Germinal center (tissue), 1 donor: ENCODE data around the gene LCP2.
A peak's percentile ranks its signal among the peaks of the same experiment; 100 is the strongest.

Source experiments
- DNase-seq: peaks from one replicate; pipeline ENCODE4 v3.0.0; 2012; ENCODE audit warnings: mixed read lengths, low spot score

Gene LCP2

DNA sequence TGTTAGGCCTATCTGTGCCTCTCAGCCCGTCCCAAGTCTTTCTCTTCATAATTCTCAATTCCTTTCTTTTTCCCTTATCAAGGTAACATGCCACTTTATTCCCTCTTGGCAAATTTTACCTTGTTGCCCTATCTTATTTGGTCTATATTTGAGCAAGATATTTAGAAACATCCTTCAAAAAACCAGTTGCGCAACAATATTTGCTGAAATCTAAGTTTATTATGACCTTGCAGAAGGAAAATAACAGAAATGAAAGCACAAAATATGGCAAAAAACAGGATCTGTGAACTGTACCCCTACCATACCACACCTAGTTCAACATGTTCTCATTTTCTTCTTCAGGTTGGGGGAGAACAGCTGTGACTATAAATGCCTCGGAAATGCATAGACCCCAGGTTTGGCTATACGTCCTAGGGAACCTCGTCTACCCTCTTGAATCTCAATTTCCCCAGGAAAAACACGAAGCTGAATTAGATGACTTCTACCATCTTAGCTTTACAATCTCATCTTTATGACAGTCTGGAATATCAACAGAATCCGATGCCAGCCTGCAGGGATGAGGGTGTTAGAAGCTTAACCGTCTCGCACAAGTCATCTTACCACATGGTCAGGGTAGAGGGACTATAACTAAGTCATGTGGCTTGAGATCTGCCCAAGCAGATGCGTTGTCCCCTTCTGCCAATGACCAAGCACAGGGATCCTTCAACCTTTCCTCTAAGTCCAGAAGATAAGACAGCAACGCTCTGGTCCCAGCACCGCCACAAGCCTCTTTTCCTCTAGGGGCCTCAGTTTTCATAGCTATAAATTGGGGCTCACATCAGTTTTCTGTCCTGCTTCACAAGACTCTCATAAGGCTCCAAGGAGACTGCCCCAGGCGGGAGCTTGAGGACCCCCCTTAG lies 1.3 kb downstream of the LCP2 start:
- DNase-seq = no peak

DNA sequence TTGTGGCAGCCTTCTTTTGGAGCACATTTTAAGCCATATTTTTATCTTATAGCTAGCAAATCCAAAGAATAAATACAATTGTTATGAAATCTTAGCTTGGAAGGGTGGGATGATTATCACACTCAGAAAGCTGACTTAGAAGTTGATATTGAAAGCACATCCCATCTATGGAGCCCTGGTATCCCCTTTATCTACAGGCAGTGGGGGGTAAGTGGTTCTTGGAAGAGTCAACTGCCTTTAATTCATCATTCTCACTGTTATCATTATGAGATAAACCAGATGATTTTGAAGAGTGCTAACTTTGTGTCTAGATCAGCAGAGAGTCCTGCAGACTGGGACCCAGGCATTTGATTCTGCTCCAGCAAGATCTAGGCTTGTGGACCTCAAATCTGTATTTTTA lies 3.0 kb downstream of the LCP2 start:
- no peak for DNase-seq

DNA sequence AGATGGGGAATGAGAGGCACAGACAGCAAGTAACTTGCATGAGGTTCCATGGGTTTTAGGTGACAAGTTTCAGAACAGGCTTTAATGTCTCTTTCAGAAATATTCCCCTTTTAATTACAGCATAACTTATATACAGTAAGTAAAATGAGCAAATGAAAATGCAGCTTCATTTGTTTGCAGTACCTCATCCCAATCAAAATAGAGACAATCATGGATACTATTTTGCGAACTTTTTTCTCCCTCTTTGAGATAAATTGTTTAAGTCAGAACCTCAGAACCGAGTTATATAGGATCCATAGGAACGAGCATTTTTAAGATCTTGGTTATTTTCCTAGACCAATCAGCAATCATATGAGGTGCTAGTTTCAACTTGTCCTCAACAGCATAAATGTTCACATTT lies 3.5 kb downstream of the LCP2 start:
- no peak for DNase-seq

DNA sequence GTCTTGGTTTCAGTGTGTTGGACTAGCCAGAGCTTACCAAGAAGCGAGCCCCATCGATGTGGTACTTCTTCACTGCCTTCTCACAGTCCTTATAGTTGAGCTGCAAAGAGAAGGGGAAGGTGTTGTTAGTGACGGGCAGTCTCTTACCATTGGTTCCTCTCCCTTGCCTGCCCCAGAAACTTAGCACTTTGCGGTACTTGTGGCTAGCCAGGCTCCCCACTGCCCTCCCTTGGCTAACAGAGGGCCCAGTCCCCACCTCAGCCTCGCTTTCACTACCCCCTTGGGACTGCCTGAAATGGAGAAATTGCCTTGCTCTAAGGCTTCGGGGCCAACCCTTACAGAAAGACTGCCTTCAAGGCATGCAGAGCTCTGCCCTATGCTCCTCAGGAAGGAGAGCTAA lies 4.3 kb downstream of the LCP2 start:
- DNase-seq = peak; percentile 42

DNA sequence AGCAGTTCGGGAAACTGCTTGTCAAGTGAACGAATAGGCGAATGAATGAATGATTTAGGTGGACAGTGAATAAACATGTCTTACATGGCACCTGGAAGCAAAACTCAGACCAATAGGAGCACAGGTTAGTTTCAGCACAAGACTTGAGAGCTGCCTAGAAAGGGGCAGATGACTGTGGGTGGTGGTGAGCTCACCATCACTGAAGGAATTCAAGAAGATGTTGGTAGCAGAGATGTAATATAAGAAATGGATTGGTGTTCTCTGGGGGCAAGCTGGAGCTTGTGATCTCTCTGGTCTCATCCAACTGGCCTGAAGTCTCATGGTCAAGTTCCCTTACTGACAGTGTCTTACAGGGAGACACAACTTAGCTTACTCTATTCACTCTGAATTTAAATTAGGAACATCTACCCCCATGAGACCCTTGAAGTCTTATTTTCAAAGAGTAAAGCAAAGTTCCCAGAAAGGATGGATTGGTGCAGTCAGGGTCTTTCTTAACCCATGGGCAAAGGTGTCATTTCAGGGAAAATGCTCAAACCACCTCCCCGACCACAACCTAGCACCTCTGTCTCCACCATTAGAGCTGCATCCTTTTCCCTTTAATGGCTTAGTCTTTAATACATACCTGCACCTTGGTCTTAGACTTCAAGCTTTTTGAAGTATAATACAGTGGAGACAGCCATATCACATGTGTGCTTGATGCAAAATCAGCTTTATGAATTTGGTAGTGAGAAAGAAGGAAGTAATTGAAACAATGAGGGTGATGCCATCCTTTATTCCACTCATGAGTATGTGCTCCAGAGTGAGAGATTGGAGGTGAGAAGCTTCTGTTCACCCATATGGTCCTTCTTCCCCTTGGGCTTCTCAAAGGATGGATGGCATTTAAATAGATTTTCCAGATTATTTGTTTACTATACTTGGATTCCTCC lies 5.1 kb downstream of the LCP2 start:
- DNase-seq = no peak

DNA sequence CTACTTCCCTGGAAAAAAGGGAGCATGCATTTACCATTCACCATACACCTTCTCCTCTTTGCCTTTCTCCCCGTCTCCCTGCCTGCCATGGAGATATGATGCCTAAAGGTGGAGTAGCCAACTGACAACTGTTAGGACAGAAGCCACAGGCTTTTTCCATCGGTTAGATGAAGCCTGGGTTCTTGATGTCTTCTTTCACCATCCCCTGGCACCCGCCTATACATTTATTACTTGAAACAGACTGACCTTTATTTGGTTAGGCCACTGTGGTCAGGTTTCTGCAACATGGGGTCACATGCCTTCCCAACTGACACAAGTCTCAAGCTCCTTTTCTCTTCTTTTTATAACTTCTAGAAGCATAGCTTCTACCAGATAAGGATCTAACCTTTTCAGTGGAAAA lies 7.1 kb downstream of the LCP2 start:
- DNase-seq = no peak

DNA sequence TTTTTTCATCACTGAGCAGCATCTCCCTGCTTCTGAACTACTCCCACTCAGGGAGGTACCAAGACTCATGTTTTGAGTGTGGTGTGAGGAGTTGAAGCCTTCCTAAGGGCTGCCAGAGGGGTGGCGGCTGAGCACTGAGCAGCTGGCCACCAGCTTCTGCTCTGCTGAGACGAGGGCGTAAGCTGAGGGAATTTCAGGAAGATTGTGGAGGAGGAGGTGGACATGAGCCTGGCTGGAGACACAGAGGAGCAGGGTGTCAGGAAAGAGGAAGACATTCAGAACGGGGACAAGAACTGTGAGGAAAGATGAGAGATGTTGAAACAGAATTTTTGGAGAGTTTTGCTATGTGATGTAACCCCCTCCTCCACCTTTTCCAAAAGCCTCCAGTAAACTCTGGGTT lies 7.8 kb downstream of the LCP2 start:
- DNase-seq = no peak

DNA sequence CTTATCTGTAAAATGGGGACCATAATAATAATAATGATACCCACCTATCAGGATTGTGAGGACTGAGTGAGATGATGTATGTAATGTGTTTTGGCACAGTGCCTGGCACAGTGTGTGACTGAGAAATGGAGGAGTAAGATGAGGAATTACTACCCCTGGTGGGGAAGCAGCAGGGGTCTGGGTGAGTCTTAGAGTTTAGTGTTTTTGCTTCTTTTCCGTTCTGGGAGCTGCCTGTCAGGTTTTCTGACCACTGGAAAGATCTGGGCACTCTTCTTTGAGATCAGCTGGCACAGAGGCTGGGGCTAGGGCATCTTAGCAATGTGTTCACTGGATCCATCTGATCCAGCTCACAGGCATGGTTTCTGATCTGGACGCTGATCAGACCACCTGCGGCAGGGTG lies 8.5 kb downstream of the LCP2 start:
- DNase-seq = no peak

DNA sequence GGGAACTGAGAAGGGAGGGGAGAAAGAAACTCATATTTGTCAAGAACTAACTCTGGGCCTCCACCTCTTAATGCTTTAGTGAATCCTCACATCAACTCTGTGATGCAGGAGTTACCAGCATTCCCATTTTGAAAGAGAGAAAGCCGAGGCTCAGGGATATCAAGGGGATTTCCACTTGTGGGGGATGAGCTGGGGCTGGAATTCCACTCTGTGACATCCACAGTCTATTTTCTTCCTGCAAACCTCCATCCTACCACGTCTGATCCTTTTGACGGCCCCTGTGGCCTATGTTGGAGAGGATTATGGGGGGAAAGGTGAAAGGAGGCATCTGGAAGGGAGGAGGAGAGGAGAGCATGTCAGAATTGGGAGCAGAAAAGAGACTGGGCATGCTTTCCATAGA lies 9.0 kb downstream of the LCP2 start:
- no peak for DNase-seq

DNA sequence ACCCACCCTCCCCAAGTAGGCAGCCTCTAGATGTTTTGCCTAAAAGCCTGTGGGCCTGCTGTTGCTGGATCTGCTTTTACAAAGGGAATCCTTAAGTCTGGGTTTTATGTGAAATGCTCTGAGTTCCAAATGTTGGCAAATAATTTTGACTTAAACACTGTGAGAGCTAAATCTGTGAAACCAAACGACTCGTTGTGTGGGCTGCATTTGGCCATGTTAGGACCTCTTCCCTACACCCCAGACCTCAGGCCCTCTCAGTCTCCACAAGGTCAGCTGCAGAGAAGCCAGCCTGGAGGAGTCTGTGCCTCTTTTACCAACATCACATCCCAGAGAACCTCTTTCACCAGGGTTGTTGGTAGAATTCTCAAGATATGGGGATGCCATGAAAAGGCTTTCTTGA lies 9.4 kb downstream of the LCP2 start:
- no peak for DNase-seq

DNA sequence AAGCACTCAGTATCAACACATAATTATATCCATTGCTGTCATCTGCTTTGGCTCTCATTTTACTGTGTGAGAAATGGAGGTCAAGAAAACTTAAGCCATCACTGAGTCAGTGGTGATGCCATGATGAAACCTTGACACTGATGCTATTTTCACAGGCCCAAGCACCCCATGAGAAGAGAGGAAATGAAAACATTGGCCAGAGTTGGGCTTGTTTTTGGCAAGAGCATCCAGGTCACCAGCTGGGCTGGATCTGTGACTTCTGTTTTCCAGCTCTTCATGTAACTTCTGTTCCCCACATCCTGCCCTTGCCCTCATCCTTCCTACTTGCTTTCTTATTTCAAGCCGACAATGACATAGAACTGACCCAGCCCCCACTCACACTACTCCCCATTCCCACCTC lies 10.0 kb downstream of the LCP2 start:
- DNase-seq = no peak

DNA sequence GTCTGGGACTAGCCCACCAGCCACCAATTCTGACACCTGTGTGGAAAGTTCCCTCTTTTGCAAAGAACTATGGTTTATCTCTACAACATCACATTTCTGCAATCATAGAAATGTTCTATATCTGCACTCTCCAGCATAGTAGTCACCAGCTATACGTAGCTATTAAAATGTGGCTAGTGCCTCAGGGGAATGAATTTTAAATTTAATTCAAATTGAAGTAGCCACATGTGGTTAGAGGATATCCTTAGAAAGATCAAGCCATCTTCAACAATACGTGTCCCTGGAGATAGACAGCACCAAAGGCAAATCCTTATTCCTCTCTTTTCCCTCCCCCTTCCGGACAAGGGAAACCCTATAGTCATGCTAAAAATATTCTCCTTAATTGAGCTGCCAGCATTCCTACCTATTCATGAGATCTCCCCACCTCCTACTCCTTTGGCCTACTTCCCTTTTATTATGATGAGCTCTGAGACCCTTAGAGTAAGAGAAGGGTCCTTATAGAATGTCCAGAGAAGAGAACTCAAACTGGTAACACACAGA lies 11.1 kb downstream of the LCP2 start:
- no peak for DNase-seq

DNA sequence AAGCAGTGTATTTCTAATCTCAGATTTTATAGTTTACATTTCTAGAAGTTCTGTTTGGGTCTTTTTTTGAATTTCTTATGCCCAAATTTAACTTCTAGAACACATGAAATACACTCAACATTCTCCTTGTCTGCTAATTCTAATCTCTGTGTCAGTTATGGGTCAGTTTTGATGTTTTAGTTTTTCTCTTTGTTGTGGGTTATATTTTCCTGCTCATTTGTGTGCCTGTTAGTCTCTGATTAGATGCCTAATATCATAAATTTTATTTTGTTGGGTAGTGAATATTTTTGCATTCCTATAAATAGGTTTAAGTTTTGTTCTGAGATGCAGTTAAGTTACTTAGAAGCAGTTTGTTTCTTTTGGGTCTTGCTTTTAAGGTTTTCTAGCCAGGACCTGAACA lies 12.4 kb downstream of the LCP2 start:
- DNase-seq = no peak

DNA sequence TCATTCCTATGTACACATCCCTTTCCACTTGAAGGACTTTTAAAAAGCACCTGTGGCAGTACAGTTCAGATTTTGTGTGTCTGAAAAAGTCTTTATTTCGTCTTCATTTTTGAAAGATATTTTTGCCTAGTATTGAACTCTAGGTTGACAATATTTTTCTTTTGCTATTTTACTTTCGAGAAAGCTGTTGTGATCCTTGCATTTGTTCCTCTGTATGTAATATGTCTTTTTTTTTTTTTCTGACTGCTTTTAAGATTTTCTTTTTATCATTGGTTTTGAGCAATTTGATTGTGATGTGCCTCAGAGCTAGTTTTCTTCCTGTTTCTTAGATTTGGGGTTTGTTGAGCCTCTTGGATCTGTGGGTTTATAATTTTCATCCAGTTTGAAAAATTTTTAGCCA lies 13.3 kb downstream of the LCP2 start:
- no peak for DNase-seq

DNA sequence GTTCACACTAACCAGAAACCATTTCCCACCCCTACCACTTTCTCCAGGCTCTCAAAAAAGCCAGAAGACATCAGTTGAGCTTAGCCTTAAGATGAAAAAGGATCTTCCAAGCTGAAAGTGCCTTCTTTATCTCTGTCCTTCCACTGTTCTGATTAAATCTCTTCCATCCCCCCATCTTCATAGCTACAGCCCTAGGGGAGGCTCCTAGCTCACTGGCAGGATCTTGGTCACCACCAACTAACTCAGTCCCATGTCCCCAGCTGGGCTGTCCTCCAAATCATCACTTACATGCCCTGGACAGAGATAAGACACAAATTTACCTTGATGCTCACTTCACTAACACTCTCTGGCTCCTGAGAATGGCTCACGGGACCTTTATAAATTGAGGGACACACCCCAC lies 14.3 kb downstream of the LCP2 start:
- DNase-seq = no peak

DNA sequence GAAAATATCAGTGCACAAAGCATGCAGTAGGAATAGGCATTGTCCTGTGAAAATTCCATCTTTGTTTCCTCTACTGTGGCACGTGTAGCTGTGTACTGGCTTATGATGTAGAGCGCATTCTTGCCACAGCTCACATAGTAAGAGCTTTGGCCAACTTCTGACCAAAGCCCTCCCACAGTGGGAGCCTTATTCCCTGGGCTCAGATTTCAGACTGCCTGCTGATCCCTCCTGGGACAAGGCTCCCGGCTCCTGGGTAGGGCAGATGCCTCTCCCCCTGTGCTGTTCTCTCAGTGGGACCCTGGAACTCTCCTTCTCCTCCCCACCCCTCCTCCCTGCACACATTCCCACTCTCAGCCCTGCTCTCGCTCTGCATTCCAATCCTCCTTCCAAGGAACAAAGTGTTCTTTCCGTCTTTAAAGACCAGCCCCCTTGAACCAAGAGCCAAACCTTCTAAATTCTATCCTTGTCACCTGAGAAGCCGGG lies 17.5 kb downstream of the LCP2 start:
- no peak for DNase-seq

DNA sequence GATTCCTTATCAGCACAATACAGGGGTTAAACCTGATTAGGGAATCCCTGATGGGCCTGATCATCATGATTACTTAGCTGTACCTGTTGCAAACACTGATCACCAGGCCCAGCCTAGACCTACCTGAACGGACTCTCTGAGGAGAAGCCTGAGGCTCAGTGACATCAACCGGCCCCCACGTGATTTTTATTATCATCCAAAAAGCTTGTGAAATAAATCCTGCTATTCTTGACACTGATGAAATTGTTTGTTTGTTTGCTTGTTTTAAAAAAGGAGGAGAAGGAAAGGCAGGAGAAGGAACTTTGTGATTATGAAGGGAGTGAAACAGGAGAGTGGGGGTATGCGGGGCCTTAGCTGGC lies 18.1 kb downstream of the LCP2 start:
- no peak for DNase-seq

DNA sequence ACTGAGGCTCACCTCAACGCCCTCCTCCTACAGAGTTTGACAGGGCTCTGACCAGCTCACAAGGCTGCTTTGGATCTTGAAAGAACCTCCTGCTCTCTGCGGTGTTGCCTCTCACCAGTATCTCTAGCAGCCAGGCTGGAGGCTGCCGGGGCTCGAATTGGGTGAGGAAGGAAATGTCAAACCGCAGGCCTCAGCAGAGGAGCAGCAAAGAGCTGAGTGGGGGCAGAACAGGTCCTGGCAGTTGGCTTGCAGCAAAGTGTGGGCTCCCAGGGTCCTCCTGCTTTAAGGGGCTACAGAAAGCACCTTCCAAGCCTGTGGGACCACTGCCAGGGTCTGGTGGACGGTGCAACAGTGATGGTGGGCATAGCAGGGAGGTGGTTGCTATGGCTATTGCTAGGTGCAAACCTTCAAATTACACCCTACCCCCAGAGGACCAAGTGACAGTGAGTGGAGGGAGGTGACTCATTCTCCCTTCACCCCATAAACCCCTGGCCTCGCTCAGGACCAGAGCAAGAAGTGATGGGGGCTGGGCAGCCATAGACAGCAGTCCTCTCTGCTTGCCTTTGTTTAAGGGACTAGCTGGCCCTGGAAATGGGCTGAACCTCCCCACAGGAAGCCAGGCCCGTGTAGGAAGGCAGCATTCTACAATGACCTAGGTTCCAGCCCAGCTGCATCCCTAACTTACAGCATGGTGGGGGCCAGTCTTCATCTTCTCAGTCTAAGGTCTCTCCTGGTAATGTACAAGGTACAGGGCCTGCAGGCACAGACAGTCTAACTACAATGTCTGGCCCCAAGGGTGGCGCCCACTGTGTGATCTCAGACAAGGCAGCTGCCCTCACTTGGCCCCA lies 18.7 kb downstream of the LCP2 start:
- DNase-seq = peak; percentile 54

DNA sequence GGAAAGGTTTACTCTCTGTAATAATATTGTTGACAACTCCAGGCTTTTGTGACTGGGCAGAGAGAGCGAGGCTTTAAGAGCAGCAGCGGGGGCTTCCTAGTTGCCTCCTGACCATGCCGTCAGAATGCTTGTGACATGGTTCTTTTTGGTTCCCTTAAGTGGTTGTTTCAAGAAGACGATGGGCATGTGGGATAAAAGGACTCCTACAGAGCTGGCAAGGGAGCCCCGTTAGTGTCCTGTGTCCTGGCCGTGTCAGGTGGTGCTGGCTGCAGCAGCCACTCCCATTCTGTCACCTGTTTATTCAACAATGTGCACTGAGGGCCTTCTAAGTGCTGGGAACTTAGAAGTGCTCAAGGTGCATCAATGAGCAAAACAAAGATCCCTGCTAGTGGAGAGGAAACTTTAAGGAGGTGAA lies 19.7 kb downstream of the LCP2 start:
- DNase-seq = no peak

DNA sequence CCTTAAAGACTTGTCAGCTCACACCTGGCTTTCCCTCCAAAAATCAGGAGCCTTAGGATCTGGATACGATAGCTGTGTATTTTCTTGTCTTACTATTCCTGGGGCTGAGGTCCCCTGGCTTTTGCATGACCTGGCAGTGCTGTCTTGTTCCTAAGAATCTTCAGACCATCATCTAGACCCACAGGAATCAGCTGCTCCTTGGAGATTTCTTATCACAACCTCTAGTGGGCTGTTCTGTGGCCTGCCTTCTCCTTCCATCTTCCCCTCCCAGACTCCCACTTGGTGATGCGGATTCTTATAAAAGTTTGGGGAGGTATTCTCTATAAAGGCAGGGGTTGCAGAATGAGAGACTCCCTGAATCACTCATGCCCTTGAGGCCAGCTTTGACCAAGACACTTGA lies 21.4 kb downstream of the LCP2 start:
- no peak for DNase-seq

DNA sequence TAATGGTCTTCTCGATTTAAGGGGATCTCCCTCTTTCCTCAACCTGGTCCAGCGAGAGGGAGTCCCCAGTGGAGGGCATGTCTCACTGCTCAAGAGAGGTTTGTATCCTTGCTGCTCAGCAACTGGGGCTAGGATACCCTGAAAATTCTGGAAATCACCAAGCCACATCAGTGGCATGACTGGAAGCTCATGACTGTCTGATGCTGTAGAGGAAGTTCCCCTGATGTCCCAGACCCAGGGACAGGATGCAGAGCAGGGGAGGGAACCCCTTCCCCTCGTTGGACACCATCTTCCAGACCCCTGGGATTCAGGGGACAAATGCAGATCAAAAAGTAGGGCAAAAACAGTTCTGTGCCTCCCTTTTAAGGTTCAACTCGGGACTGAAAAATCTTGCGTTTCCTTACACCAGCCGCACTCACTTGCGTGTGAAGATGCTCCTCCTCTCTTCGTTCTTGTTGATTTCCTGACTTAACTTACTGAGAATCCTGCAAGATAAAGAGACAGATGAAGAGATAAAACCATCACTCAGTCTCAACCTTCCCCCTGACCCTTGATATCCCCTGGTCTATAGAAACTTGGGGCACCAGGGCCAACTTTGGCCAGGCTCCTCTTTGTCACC lies 22.1 kb downstream of the LCP2 start:
- DNase-seq = no peak
